WTC11 (cell line): ENCODE measurements around the gene ELMO1. TPM values are rescaled to one million over a fixed set of nuclear protein-coding genes. Genes with fewer than 3 reads are reported as not detected.

Experiments used
- ATAC-seq: fragments of 200-7000 bp; cut with Tn5 transposase; 2 replicates; pipeline ENCODE4 v1.10.0; 2021; ENCODE audit warnings: mild to moderate bottlenecking, moderate library complexity
- CTCF ChIA-PET: fragments of 300-600 bp; sonication (Branson Sonifier 250); formaldehyde crosslinking; loops from one replicate; lab custom pipeline; 2021; ENCODE audit warnings: antibody characterized with exemption; lab: Charles Lee
- POLR2A ChIA-PET: fragments of 350-600 bp; sonication (Branson Sonifier 250); formaldehyde crosslinking; loops from one replicate; lab custom pipeline; 2021; ENCODE audit warnings: antibody characterized with exemption; lab: Charles Lee
- DNase-seq: peaks from one replicate; pipeline ENCODE4 v3.0.0; 2021; ENCODE audit warnings: low spot score
- H3K27ac Mint-ChIP-seq: 2 replicates; pipeline ENCODE4 v1.8.0; 2021; ENCODE audit warnings: mixed read lengths
- H3K27me3 Mint-ChIP-seq: 2 replicates; pipeline ENCODE4 v1.8.0; 2021; ENCODE audit warnings: low read depth, mild to moderate bottlenecking, moderate library complexity, mixed read lengths
- H3K36me3 Mint-ChIP-seq: 2 replicates; pipeline ENCODE4 v1.8.0; 2021; ENCODE audit warnings: mixed read lengths
- H3K4me1 Mint-ChIP-seq: 2 replicates; pipeline ENCODE4 v1.8.0; 2022; ENCODE audit warnings: mixed read lengths
- H3K4me3 Mint-ChIP-seq: 2 replicates; pipeline ENCODE4 v1.8.0; 2021; ENCODE audit warnings: mild to moderate bottlenecking, moderate library complexity, mixed read lengths
- H3K9me3 Mint-ChIP-seq: 2 replicates; pipeline ENCODE4 v1.8.0; 2021; ENCODE audit warnings: mixed read lengths
- ATF6 ChIP-seq: sonication (generic); formaldehyde crosslinking; IDR thresholded peaks from 2 replicates; pipeline ENCODE4 v1.8.1; 2023; ENCODE audit warnings: mild to moderate bottlenecking, missing genetic modification reagents
- E2F5 ChIP-seq: sonication (generic); formaldehyde crosslinking; IDR thresholded peaks from 2 replicates; pipeline ENCODE4 v1.8.1; 2022; ENCODE audit warnings: mild to moderate bottlenecking, moderate library complexity, missing genetic modification reagents
- ESRRA ChIP-seq: sonication (generic); formaldehyde crosslinking; IDR thresholded peaks from 2 replicates; pipeline ENCODE4 v1.8.1; 2022; ENCODE audit warnings: mild to moderate bottlenecking, missing genetic modification reagents, borderline replicate concordance
- ETV6 ChIP-seq: sonication (generic); formaldehyde crosslinking; IDR thresholded peaks from 2 replicates; pipeline ENCODE4 v1.8.1; 2022; ENCODE audit warnings: mild to moderate bottlenecking, missing genetic modification reagents
- NFATC4 ChIP-seq: fragments of 250-450 bp; sonication (Bioruptor Pico); IDR thresholded peaks from 2 replicates; pipeline ENCODE4 v1.9.0; 2021; ENCODE audit warnings: mild to moderate bottlenecking
- NFE2L1 ChIP-seq: sonication (generic); formaldehyde crosslinking; IDR thresholded peaks from 2 replicates; pipeline ENCODE4 v1.8.1; 2023; ENCODE audit warnings: missing genetic modification reagents
- NR1H2 ChIP-seq: sonication (generic); formaldehyde crosslinking; IDR thresholded peaks from 2 replicates; pipeline ENCODE4 v1.9.0; 2021; ENCODE audit warnings: mild to moderate bottlenecking, moderate library complexity, missing genetic modification reagents
- NR3C1 ChIP-seq: sonication (generic); formaldehyde crosslinking; conservative IDR thresholded peaks from 2 replicates; pipeline ENCODE4 v1.8.1; 2023; ENCODE audit warnings: low read depth, mild to moderate bottlenecking, missing genetic modification reagents
- OVOL2 ChIP-seq: fragments of 250-450 bp; sonication (Bioruptor Pico); IDR thresholded peaks from 2 replicates; pipeline ENCODE4 v1.9.0; 2021; ENCODE audit warnings: mild to moderate bottlenecking, borderline replicate concordance
- PRDM15 ChIP-seq: sonication (generic); formaldehyde crosslinking; IDR thresholded peaks from 2 replicates; pipeline ENCODE4 v1.8.0; 2022; ENCODE audit warnings: missing genetic modification reagents
- TEAD1 ChIP-seq: sonication (generic); formaldehyde crosslinking; IDR thresholded peaks from 2 replicates; pipeline ENCODE4 v1.8.0; 2022; ENCODE audit warnings: mild to moderate bottlenecking, missing genetic modification reagents
- ZNF232 ChIP-seq: sonication (generic); formaldehyde crosslinking; IDR thresholded peaks from 2 replicates; pipeline ENCODE4 v1.8.0; 2022; ENCODE audit warnings: mild to moderate bottlenecking, missing genetic modification reagents
- ZNF317 ChIP-seq: sonication (generic); formaldehyde crosslinking; IDR thresholded peaks from 2 replicates; pipeline ENCODE4 v1.8.1; 2023; ENCODE audit warnings: low read depth, mild to moderate bottlenecking, moderate library complexity, missing genetic modification reagents, borderline replicate concordance
- ZNF425 ChIP-seq: fragments of 250-450 bp; sonication (Bioruptor Pico); conservative IDR thresholded peaks from 2 replicates; pipeline ENCODE4 v1.9.0; 2021; ENCODE audit warnings: mild to moderate bottlenecking
- ZNF532 ChIP-seq: fragments of 250-450 bp; sonication (Bioruptor Pico); IDR thresholded peaks from 2 replicates; pipeline ENCODE4 v1.9.0; 2021; ENCODE audit warnings: mild to moderate bottlenecking, borderline replicate concordance
- total RNA-seq: library from RNA; stranded (reverse); gene quantifications from 3 replicates; pipeline ENCODE4 v1.2.3, GENCODE V29; 2021

The ELMO1 gene
- total RNA-seq, 1 experiment from 2014 or later: 19.4 TPM

- ChIA-PET POLR2A (no interaction called here), CTCF (no interaction called here)
- Mint-ChIP-seq H3K27me3 (no peaks in the 10 kb centered on the region), H3K4me1 (peaks cover 10% of the 10 kb centered on the region), H3K4me3 (no peak overlapping the region)
- DNase-seq: no peak
- TF ChIP-seq ESRRA (CRISPR knock-in tag): no peak
- TF ChIP-seq TEAD1 (CRISPR knock-in tag): no peak
- no peak for TF ChIP-seq E2F5 (CRISPR knock-in tag)
- TF ChIP-seq OVOL2 (CRISPR knock-in tag): no peak
- TF ChIP-seq ETV6: no peak
- TF ChIP-seq NR3C1 (CRISPR knock-in tag): no peak
- no peak for TF ChIP-seq ZNF317 (CRISPR knock-in tag)
- no peak for TF ChIP-seq ZNF232 (CRISPR knock-in tag)
- TF ChIP-seq ZNF532 (CRISPR knock-in tag): no peak
- TF ChIP-seq, all 79 proteins: peak for 0
- no peaks in the 10 kb centered on the region for H3K9me3 Mint-ChIP-seq
- ATAC-seq: no peak
- no peaks in the 10 kb centered on the region for H3K36me3 Mint-ChIP-seq
- H3K27ac Mint-ChIP-seq: no peak overlapping the region
Measured at GRCh38 chr7:37111459-37111858, 337.2 kb downstream of the ELMO1 start.

- Mint-ChIP-seq H3K36me3 (no peaks in the 10 kb centered on the region), H3K4me3 (no peak overlapping the region), H3K9me3 (no peaks in the 10 kb centered on the region), H3K27ac (no peak overlapping the region), H3K4me1 (peaks cover 7% of the 10 kb centered on the region), H3K27me3 (no peaks in the 10 kb centered on the region)
- POLR2A ChIA-PET: no interaction called here
- ATAC-seq: no peak
- CTCF ChIA-PET: no interaction called here
- TF ChIP-seq PRDM15 (CRISPR knock-in tag): no peak
- TF ChIP-seq, all 79 proteins: peak for 0
- DNase-seq: no peak
Measured at GRCh38 chr7:37110660-37111424, 337.8 kb downstream of the ELMO1 start.

GRCh38 chr7:37109843-37110242 lies 338.8 kb downstream of the ELMO1 start:
- POLR2A ChIA-PET: no interaction called here
- TF ChIP-seq NFE2L1: no peak
- TF ChIP-seq ZNF425 (CRISPR knock-in tag): no peak
- no peak for TF ChIP-seq NFATC4 (CRISPR knock-in tag)
- TF ChIP-seq NR1H2 (CRISPR knock-in tag): no peak
- TF ChIP-seq ATF6: no peak

More at GRCh38 chr7:37109843-37110242, 338.8 kb downstream of the ELMO1 start:
- DNase-seq: no peak
- CTCF ChIA-PET: no interaction called here
- ATAC-seq: peak; percentile 83
- H3K27me3 Mint-ChIP-seq: no peaks in the 10 kb centered on the region
- no peak overlapping the region for H3K4me3 Mint-ChIP-seq
- H3K9me3 Mint-ChIP-seq: no peaks in the 10 kb centered on the region
- H3K27ac Mint-ChIP-seq: no peak overlapping the region
- H3K36me3 Mint-ChIP-seq: no peaks in the 10 kb centered on the region
- peaks cover 12% of the 10 kb centered on the region for H3K4me1 Mint-ChIP-seq
